ENCODE measurements around the gene NR0B1.

NR0B1 gene

GRCh38 chrX:30296408-30297254 lies 12.6 kb downstream of the NR0B1 start:
- no peak for DNase-seq
- Histone ChIP-seq H3K4me3 (no peak overlapping the region), H3K36me3 (no peaks in the 10 kb centered on the region), H3K9me3 (no peaks in the 10 kb centered on the region), H3K4me1 (no peaks in the 10 kb centered on the region), H3K27ac (no peak overlapping the region), H3K27me3 (no peaks in the 10 kb centered on the region)
- intact Hi-C loops (cut with DNase I; ENCODE audit: low total_unique reads): no loop called here
- no peak for TF ChIP-seq CTCF (IDR thresholded peaks at IDR 0.05)

GRCh38 chrX:30283456-30284200 lies 25.6 kb downstream of the NR0B1 start:
- TF ChIP-seq CTCF (IDR thresholded peaks at IDR 0.05): no peak
- Histone ChIP-seq H3K4me1 (no peaks in the 10 kb centered on the region), H3K4me3 (no peak overlapping the region), H3K27me3 (no peaks in the 10 kb centered on the region), H3K36me3 (no peaks in the 10 kb centered on the region), H3K9me3 (no peaks in the 10 kb centered on the region), H3K27ac (no peak overlapping the region)
- intact Hi-C loops (cut with DNase I; ENCODE audit: low total_unique reads): no loop called here
- no peak for DNase-seq

- no peak for DNase-seq
- Histone ChIP-seq H3K9me3 (no peaks in the 10 kb centered on the region), H3K27ac (no peak overlapping the region), H3K4me3 (no peak overlapping the region), H3K27me3 (no peaks in the 10 kb centered on the region), H3K4me1 (no peaks in the 10 kb centered on the region), H3K36me3 (no peaks in the 10 kb centered on the region)
- TF ChIP-seq CTCF (IDR thresholded peaks at IDR 0.05): no peak
- intact Hi-C loops (cut with DNase I; ENCODE audit: low total_unique reads): no loop called here
Observed at GRCh38 chrX:30282527-30282926, 26.7 kb downstream of the NR0B1 start.

- no peaks in the 10 kb centered on the region for H3K27me3 ChIP-seq
- no peaks in the 10 kb centered on the region for H3K4me1 ChIP-seq
- H3K4me3 ChIP-seq: no peak overlapping the region
- DNase-seq: no peak
- no peak overlapping the region for H3K27ac ChIP-seq
- TF ChIP-seq CTCF (IDR thresholded peaks at IDR 0.05): no peak
- intact Hi-C loops (cut with DNase I; ENCODE audit: low total_unique reads): no loop called here
- no peaks in the 10 kb centered on the region for H3K9me3 ChIP-seq
- H3K36me3 ChIP-seq: no peaks in the 10 kb centered on the region
Observed at GRCh38 chrX:30280428-30280827, 28.8 kb downstream of the NR0B1 start.

GRCh38 chrX:30278365-30278764 lies 30.8 kb downstream of the NR0B1 start:
- DNase-seq: no peak
- no peaks in the 10 kb centered on the region for H3K9me3 ChIP-seq
- TF ChIP-seq CTCF (IDR thresholded peaks at IDR 0.05): no peak
- intact Hi-C loops (cut with DNase I; ENCODE audit: low total_unique reads): no loop called here
- no peak overlapping the region for H3K4me3 ChIP-seq
- no peak overlapping the region for H3K27ac ChIP-seq
- H3K36me3 ChIP-seq: no peaks in the 10 kb centered on the region
- no peaks in the 10 kb centered on the region for H3K4me1 ChIP-seq
- H3K27me3 ChIP-seq: no peaks in the 10 kb centered on the region
